ENCODE measurements around the gene RS1. TPM values are rescaled to one million over a fixed set of nuclear protein-coding genes. Genes with fewer than 3 reads are reported as not detected.

RS1 gene
- total and polyA plus RNA-seq, 2 of the 13 experiments (the other 11 are each of a cell fraction or from before 2014, with no cell fraction given): not detected

DNA sequence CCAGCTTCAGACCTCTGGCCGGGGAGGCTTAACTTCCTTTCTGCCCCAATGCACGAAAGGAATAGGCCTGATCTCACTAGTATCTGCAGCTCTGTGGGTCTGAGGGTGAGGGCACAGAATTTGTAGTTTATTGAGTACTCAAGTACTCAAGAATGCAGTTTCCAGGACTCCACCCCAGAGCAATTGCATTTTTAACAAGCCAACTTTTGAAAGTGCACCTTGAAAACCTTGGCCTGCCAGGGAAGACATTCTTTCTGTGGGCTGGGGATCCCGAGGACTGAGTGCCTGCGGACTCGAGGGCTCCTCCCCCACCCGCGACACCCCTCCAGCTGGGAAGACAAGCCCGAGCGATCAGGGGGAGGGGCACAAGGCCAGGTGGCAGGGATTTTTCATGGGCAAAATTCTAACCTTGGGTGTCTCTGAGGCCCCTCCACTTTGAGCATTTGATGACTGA lies 22.4 kb downstream of the RS1 start:
- Histone ChIP-seq H3K9ac (ENCODE audit: insufficient read depth, low read depth, low read length) (no peak overlapping the region), H2AFZ (ENCODE audit: low read length) (no peak overlapping the region), H3K4me2 (ENCODE audit: low read depth, low read length) (peak overlapping the region; percentile 12; the same call in 1 of the 2 replicates), H3K27ac (ENCODE audit: extremely low read length, insufficient read depth, low read length) (no peak overlapping the region), H3K27me3 (ENCODE audit: control insufficient read depth in 1 of 2, insufficient read depth in 2 of 2, low read length in 2 of 2) (no peaks in the 10 kb centered on the region), H3K79me2 (ENCODE audit: insufficient read depth, low read length) (no peaks in the 10 kb centered on the region), H3K4me3 (replicated peaks in 1 of 3; ENCODE audit: insufficient read depth in 1 of 3, low read depth in 2 of 3, low read length in 3 of 3) (no peak overlapping the region), H3K9me3 (ENCODE audit: low read length) (no peaks in the 10 kb centered on the region), H3K36me3 (replicated peaks in 1 of 2; ENCODE audit: control insufficient read depth in 1 of 2, insufficient read depth in 2 of 2, low read length in 2 of 2) (no peaks in the 10 kb centered on the region), H4K20me1 (ENCODE audit: insufficient read depth, low read length) (no peaks in the 10 kb centered on the region), H3K4me1 (ENCODE audit: insufficient read depth, low read length) (peaks cover 11% of the 10 kb centered on the region; the same call in 1 of the 2 replicates)
- ChIA-PET POLR2A (no interaction called here), CTCF (ENCODE audit: low intra/inter-chr PET ratio, low total read pairs) (no interaction called here)
- ATAC-seq (no peak), DNase-seq (ENCODE audit: low spot score) (no peak), FAIRE-seq (no peak)
- no TSS peak for BruUV-seq (replicated peaks)
- no peak for TF ChIP-seq YEATS2 (CRISPR knock-in tag; IDR thresholded peaks at IDR 0.05; ENCODE audit: borderline replicate concordance)
- no peak for TF ChIP-seq MED1 (CRISPR knock-in tag; IDR thresholded peaks at IDR 0.05)
- TF ChIP-seq ETV6 (CRISPR knock-in tag; conservative IDR thresholded peaks at IDR 0.05): no peak
- TF ChIP-seq RBM22 (optimal IDR thresholded peaks at IDR 0.05; ENCODE audit: low read length): no peak
- no peak for TF ChIP-seq KDM3A (CRISPR knock-in tag; IDR thresholded peaks at IDR 0.05; ENCODE audit: low read depth)
- in situ Hi-C loops (cut with HindIII; ENCODE audit: extremely low pct_ligation_motif_present, low pct_unique_long_range_greater_than_20kb): no loop called here
- intact Hi-C loops (cut with micrococcal nuclease; ENCODE audit: unreplicated experiment): no loop called here
- 86% methylated on average over 1 of the region's 9 CpGs for WGBS (ENCODE audit: low lambda C conversion rate)

DNA sequence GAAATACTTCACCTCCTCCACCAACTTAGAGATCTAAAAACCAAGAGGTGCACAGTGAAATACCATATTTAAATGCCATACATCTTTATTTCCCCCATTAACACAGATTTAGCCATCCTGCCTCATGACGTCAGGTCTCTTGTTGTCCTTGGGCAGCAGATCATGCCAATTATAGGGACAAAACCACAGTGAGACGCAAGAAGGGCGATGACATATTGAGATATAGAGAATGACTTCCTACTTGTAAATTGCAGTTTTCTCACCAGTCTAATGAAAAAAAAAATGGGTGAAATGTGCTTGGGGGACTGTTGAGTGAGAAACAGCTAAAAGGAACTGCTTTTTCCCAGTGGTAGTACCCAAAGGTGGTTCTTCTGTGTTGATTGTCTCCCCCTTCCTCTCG lies 24.3 kb downstream of the RS1 start:
- Histone ChIP-seq H4K20me1 (ENCODE audit: insufficient read depth, low read length) (no peaks in the 10 kb centered on the region), H3K9me3 (ENCODE audit: low read length) (no peaks in the 10 kb centered on the region), H3K4me3 (replicated peaks in 1 of 3; ENCODE audit: insufficient read depth in 1 of 3, low read depth in 2 of 3, low read length in 3 of 3) (no peak overlapping the region), H3K27me3 (ENCODE audit: control insufficient read depth in 1 of 2, insufficient read depth in 2 of 2, low read length in 2 of 2) (no peaks in the 10 kb centered on the region), H3K4me2 (ENCODE audit: low read depth, low read length) (no peak overlapping the region), H3K4me1 (ENCODE audit: insufficient read depth, low read length) (peaks cover 26% of the 10 kb centered on the region), H3K36me3 (replicated peaks in 1 of 2; ENCODE audit: control insufficient read depth in 1 of 2, insufficient read depth in 2 of 2, low read length in 2 of 2) (no peaks in the 10 kb centered on the region), H3K9ac (ENCODE audit: insufficient read depth, low read depth, low read length) (no peak overlapping the region), H3K27ac (ENCODE audit: extremely low read length, insufficient read depth, low read length) (no peak overlapping the region), H2AFZ (ENCODE audit: low read length) (no peak overlapping the region), H3K79me2 (ENCODE audit: insufficient read depth, low read length) (no peaks in the 10 kb centered on the region)
- DNase-seq (ENCODE audit: low spot score) (no peak), ATAC-seq (no peak), FAIRE-seq (no peak)
- CTCF ChIA-PET (ENCODE audit: low intra/inter-chr PET ratio, low total read pairs): no interaction called here
- no TSS peak for BruUV-seq (replicated peaks)
- intact Hi-C loops (cut with micrococcal nuclease; ENCODE audit: unreplicated experiment) (no loop called here), in situ Hi-C loops (cut with HindIII; ENCODE audit: extremely low pct_ligation_motif_present, low pct_unique_long_range_greater_than_20kb) (no loop called here)
- 100% methylated on average over 3 of the region's 4 CpGs for WGBS (ENCODE audit: low lambda C conversion rate)
- POLR2A ChIA-PET: no interaction called here
- TF ChIP-seq, protein P1, sequence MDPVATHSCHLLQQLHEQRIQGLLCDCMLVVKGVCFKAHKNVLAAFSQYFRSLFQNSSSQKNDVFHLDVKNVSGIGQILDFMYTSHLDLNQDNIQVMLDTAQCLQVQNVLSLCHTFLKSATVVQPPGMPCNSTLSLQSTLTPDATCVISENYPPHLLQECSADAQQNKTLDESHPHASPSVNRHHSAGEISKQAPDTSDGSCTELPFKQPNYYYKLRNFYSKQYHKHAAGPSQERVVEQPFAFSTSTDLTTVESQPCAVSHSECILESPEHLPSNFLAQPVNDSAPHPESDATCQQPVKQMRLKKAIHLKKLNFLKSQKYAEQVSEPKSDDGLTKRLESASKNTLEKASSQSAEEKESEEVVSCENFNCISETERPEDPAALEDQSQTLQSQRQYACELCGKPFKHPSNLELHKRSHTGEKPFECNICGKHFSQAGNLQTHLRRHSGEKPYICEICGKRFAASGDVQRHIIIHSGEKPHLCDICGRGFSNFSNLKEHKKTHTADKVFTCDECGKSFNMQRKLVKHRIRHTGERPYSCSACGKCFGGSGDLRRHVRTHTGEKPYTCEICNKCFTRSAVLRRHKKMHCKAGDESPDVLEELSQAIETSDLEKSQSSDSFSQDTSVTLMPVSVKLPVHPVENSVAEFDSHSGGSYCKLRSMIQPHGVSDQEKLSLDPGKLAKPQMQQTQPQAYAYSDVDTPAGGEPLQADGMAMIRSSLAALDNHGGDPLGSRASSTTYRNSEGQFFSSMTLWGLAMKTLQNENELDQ (CRISPR knock-in tag; IDR thresholded peaks at IDR 0.05; ENCODE audit: borderline replicate concordance): no peak
- TF ChIP-seq PHF5A (CRISPR knock-in tag; IDR thresholded peaks at IDR 0.05; ENCODE audit: low read depth, unreplicated experiment) (no peak), ZNF782 (CRISPR knock-in tag; IDR thresholded peaks at IDR 0.05; ENCODE audit: borderline replicate concordance) (no peak), ZNF468 (CRISPR knock-in tag; IDR thresholded peaks at IDR 0.05) (no peak), GFI1 (CRISPR knock-in tag; IDR thresholded peaks at IDR 0.05; ENCODE audit: borderline replicate concordance) (no peak), KAT8 (CRISPR knock-in tag; IDR thresholded peaks at IDR 0.05) (no peak)
- TF ChIP-seq, protein P2, sequence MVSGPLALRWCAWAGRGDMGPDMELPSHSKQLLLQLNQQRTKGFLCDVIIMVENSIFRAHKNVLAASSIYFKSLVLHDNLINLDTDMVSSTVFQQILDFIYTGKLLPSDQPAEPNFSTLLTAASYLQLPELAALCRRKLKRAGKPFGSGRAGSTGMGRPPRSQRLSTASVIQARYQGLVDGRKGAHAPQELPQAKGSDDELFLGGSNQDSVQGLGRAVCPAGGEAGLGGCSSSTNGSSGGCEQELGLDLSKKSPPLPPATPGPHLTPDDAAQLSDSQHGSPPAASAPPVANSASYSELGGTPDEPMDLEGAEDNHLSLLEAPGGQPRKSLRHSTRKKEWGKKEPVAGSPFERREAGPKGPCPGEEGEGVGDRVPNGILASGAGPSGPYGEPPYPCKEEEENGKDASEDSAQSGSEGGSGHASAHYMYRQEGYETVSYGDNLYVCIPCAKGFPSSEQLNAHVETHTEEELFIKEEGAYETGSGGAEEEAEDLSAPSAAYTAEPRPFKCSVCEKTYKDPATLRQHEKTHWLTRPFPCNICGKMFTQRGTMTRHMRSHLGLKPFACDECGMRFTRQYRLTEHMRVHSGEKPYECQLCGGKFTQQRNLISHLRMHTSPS (CRISPR knock-in tag; IDR thresholded peaks at IDR 0.05; ENCODE audit: low read depth): no peak
- TF ChIP-seq, protein P3, sequence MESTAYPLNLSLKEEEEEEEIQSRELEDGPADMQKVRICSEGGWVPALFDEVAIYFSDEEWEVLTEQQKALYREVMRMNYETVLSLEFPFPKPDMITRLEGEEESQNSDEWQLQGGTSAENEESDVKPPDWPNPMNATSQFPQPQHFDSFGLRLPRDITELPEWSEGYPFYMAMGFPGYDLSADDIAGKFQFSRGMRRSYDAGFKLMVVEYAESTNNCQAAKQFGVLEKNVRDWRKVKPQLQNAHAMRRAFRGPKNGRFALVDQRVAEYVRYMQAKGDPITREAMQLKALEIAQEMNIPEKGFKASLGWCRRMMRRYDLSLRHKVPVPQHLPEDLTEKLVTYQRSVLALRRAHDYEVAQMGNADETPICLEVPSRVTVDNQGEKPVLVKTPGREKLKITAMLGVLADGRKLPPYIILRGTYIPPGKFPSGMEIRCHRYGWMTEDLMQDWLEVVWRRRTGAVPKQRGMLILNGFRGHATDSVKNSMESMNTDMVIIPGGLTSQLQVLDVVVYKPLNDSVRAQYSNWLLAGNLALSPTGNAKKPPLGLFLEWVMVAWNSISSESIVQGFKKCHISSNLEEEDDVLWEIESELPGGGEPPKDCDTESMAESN (CRISPR knock-in tag; conservative IDR thresholded peaks at IDR 0.05): no peak
